GM18526 (cell line): ENCODE measurements around the gene RIN2.

Source experiments
- POLR2A ChIP-seq: IDR thresholded peaks from 3 replicates; pipeline ENCODE4 v1.6.1; 2011; ENCODE audit not compliant: insufficient read length; ENCODE audit errors: extremely low read depth

RIN2 gene

GRCh38 chr20:19785983-19786285 is 27.9 kb downstream of the RIN2 start:
- no peak for TF ChIP-seq POLR2A

- no peak for TF ChIP-seq POLR2A
Measured at GRCh38 chr20:19786311-19786710, 28.3 kb downstream of the RIN2 start.

DNA sequence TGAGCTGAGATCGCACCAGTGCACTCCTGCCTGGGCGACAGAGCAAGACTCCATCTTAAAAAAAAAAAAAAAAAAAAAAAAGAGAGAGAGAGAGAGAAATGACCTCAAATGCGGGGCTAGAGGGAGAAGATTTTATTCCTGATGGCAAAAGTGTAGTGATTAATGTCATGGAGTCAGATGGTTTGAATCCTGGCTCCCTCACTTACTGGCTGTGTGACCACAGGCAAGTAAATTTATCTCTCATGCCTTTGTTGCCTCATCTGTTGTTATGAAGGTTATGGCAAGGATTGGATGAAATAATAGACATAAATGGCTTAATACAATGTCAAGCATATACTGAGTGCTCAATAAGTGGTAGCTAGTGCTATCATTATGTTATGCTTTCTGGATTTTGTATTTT is 29.3 kb downstream of the RIN2 start:
- TF ChIP-seq POLR2A, result no peak

DNA sequence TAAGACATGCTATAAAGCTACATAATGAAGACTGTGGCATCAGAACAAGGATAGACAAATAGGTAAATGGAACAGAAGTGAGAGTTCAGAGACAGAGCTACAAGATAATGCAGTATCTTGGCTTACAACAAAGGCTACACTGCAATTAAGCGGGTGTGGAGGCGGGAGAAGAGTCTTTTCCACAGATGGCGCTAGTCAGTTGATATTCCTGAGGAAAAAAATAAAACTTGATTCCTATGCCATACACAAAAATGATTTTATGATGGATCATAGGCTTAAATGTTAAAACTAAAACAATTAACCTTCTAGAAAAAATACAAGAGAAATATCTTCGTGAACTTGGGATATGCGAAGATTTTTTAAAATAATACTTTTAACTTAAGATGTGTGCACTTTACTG is 31.0 kb downstream of the RIN2 start:
- TF ChIP-seq POLR2A, result no peak

- no peak for TF ChIP-seq POLR2A
Measured at GRCh38 chr20:19789446-19789845, 31.4 kb downstream of the RIN2 start.

DNA sequence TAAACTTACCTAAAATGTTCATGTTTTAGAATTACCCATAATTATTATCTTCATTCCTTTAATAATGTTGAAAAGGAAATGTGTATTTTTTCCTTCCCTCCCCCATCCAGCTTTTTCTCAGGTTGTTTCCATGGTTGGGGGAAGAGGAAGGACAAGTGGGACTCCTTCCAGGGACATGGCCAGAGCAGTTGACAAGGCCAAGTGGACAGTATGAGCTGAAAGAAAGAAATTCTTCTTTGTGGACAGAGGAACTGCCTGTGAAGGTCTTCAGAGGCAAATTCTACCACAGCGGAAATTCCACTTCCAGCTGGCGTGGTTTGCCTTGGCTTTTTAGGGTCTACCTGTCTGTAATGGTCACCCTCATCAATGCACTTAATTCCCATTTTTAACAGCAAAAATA is 33.8 kb downstream of the RIN2 start:
- TF ChIP-seq POLR2A, result no peak

GRCh38 chr20:19793716-19794115 is 35.7 kb downstream of the RIN2 start:
- TF ChIP-seq POLR2A, result no peak

GRCh38 chr20:19794941-19795340 is 36.9 kb downstream of the RIN2 start:
- TF ChIP-seq POLR2A, result no peak

DNA sequence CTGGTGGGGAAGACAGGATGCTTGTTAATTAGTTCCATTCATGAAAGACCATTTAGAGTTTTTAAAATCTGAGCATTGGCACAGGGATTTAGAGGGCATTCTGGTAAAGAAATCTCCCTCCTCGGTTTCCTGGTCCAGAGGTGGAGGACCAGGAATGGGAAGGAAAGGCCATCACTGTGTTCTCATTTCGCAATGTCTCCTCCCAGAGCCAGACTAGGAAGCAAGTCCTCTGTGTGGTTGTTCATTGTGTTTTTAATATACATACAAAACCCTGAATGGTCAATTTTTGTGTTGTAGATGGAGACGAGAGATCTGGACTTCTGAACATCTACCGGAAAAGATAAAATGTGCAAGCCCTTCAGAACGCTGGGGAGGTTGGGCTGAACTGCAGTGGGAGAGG is 41.3 kb downstream of the RIN2 start:
- no peak for TF ChIP-seq POLR2A

DNA sequence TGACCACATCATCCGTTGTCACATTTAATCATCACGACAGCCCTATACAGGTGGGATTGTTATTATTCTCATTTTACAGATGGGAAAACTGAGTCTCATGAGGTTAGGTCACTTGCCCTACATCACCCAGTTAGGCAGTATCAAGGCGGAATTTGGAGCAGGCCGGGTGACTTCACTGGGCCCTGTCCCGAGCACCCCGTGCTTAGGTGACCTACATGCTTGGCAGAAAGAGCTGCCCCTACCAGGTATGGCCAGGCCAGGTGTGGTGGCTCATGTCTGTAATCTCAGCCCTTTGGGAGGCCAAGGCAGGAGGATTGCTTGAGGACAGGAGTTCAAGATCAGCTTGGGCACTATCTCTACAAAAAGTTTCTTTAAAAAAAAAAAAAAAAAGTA is 44.0 kb downstream of the RIN2 start:
- TF ChIP-seq POLR2A, result no peak

- no peak for TF ChIP-seq POLR2A
Measured at GRCh38 chr20:19802492-19803158, 44.6 kb downstream of the RIN2 start.

DNA sequence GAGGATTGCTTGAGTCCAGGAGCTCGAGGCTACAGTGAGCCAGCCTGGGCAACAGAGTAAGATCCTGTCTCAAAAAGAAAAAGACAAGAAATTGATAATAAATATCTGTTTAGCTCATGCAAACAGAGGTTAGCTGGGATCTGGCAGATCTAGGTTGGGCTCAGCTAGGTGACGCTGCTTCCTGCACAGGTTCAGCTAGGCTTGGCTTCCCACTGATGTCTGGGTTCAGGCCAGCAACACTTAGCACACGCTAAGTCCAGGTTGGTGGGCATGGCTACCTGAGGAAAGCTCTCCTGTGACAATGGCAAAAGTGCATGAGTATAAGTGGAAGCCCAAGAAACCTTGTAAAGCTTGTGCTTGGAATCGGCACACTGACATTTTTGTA is 48.7 kb downstream of the RIN2 start:
- no peak for TF ChIP-seq POLR2A

- no peak for TF ChIP-seq POLR2A
Measured at GRCh38 chr20:19807191-19807945, 49.3 kb downstream of the RIN2 start.
